ENCODE data around the gene KLRF2. TPM values are rescaled to one million over a fixed set of nuclear protein-coding genes. Genes with fewer than 3 reads are reported as not detected.

KLRF2 gene
- total RNA-seq, 2 experiments from 2014 or later = not detected

DNA sequence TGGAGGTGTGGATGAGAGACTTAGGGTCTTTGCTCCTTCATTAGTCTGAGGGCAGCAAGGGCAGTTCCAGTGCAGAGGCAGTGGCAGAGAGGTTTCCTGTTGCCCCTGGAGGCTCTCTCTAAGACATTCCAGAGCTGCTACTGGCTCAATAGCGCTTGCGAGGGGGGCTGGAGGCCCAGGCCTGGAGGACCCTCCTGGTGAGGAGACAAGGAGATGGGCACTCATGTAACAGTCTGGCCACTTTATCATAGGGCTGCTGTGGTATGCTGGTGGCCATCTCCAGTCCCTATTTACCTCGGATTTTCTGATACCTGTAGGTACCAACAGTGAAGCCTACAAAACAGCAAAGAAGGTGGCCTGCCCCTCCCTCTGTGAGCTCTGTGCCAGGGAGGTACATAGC is 38.2 kb downstream of the KLRF2 start:
- H3K27ac ChIP-seq (ENCODE audit: low read depth, low read length, poor library complexity, severe bottlenecking) = no peak overlapping the region
- no peak overlapping the region for H3K4me2 ChIP-seq (ENCODE audit: low read length)
- H3K36me3 ChIP-seq (ENCODE audit: insufficient read depth, low read length) = no peaks in the 10 kb centered on the region
- no peak overlapping the region for H2AFZ ChIP-seq (ENCODE audit: low read length)
- ChIA-PET POLR2A (interaction anchor here (0.7 to 1.5 kb wide), 2 partner anchors 89 to 159 kb away, joined by 3 to 5 read pairs; partner anchors contain the start of gene CD69), CTCF (ENCODE audit: unreplicated experiment) (no interaction called here)
- no peak overlapping the region for H3K4me3 ChIP-seq (ENCODE audit: low read depth, low read length, poor library complexity, severe bottlenecking)
- H3K4me1 ChIP-seq (ENCODE audit: insufficient read depth, low read length, poor library complexity, severe bottlenecking) = no peaks in the 10 kb centered on the region
- H4K20me1 ChIP-seq (ENCODE audit: insufficient read depth, low read length) = no peaks in the 10 kb centered on the region
- intact Hi-C loops (cut with micrococcal nuclease; ENCODE audit: unreplicated experiment) = no loop called here
- H3K9me3 ChIP-seq (ENCODE audit: low read length) = no peaks in the 10 kb centered on the region
- BruUV-seq (replicated peaks) = no TSS peak
- no peaks in the 10 kb centered on the region for H3K9me2 ChIP-seq (ENCODE audit: insufficient read depth, low read length)
- no peaks in the 10 kb centered on the region for H3K79me2 ChIP-seq (ENCODE audit: insufficient read depth, low read depth, low read length)
- no peak for TF ChIP-seq EZH2phosphoT487 (IDR thresholded peaks at IDR 0.05; ENCODE audit: borderline replicate concordance, low read depth, low read length)
- TF ChIP-seq, protein P1, sequence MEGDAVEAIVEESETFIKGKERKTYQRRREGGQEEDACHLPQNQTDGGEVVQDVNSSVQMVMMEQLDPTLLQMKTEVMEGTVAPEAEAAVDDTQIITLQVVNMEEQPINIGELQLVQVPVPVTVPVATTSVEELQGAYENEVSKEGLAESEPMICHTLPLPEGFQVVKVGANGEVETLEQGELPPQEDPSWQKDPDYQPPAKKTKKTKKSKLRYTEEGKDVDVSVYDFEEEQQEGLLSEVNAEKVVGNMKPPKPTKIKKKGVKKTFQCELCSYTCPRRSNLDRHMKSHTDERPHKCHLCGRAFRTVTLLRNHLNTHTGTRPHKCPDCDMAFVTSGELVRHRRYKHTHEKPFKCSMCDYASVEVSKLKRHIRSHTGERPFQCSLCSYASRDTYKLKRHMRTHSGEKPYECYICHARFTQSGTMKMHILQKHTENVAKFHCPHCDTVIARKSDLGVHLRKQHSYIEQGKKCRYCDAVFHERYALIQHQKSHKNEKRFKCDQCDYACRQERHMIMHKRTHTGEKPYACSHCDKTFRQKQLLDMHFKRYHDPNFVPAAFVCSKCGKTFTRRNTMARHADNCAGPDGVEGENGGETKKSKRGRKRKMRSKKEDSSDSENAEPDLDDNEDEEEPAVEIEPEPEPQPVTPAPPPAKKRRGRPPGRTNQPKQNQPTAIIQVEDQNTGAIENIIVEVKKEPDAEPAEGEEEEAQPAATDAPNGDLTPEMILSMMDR (conservative IDR thresholded peaks at IDR 0.05; ENCODE audit: low read length) = no peak
- no peak for DNase-seq (ENCODE audit: low spot score)

DNA sequence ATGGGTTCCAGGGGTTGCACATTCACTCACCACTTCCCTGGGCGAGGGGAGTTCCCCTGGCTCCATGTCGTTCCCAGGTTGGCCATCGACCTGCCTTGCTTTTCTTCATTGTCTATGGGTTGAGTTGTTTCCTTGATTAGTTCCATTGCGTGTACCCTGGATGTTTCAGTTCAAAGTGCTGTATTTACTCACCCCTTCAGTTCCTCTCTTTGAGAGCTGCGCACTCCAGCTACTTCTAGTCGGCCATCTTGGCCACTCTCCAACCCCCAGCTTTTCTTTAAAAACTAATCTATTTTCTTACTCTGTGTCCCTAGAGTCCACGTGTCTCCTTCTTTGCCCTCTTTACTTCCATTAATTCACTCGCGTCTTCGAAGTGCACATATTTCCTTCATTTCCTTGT is 39.2 kb downstream of the KLRF2 start:
- H3K4me3 ChIP-seq (ENCODE audit: low read depth, low read length, poor library complexity, severe bottlenecking) = no peak overlapping the region
- H3K9me2 ChIP-seq (ENCODE audit: insufficient read depth, low read length) = no peaks in the 10 kb centered on the region
- H2AFZ ChIP-seq (ENCODE audit: low read length) = no peak overlapping the region
- BruUV-seq (replicated peaks) = no TSS peak
- ChIA-PET POLR2A (interaction anchor here (1.5 kb wide), 1 partner anchor 90 kb away, joined by 5 read pairs; no protein-coding TSS in a partner anchor), CTCF (ENCODE audit: unreplicated experiment) (no interaction called here)
- H3K4me1 ChIP-seq (ENCODE audit: insufficient read depth, low read length, poor library complexity, severe bottlenecking) = no peaks in the 10 kb centered on the region
- TF ChIP-seq EZH2phosphoT487 (IDR thresholded peaks at IDR 0.05; ENCODE audit: borderline replicate concordance, low read depth, low read length) = no peak
- TF ChIP-seq, protein P1 (conservative IDR thresholded peaks at IDR 0.05; ENCODE audit: low read length) = no peak
- H3K4me2 ChIP-seq (ENCODE audit: low read length) = no peak overlapping the region
- H3K27ac ChIP-seq (ENCODE audit: low read depth, low read length, poor library complexity, severe bottlenecking) = no peak overlapping the region
- no peaks in the 10 kb centered on the region for H3K9me3 ChIP-seq (ENCODE audit: low read length)
- intact Hi-C loops (cut with micrococcal nuclease; ENCODE audit: unreplicated experiment) = loop anchor here (10.0 kb wide), 1 partner anchor 224 kb away; no protein-coding TSS in a partner anchor
- H3K36me3 ChIP-seq (ENCODE audit: insufficient read depth, low read length) = no peaks in the 10 kb centered on the region
- no peaks in the 10 kb centered on the region for H3K79me2 ChIP-seq (ENCODE audit: insufficient read depth, low read depth, low read length)
- no peak for DNase-seq (ENCODE audit: low spot score)
- H4K20me1 ChIP-seq (ENCODE audit: insufficient read depth, low read length) = no peaks in the 10 kb centered on the region

DNA sequence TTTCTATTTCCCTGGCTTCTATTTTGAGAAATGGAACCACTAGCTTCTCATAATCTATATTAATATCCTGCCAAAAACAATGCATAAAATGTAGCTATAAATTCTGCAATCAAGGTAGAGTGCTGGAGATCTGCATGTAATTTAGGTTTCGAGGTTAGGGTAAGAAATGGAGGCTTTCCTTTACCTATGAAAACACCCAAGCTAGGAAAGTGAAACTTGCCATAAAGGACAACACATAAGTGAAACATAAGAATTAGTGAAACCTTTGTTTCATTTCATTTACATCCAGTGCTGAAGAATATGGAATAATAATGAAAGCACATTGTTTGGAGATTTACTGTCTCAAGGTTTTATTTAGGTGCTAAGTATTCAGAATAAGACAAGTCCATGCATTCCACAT is 41.1 kb downstream of the KLRF2 start:
- intact Hi-C loops (cut with micrococcal nuclease; ENCODE audit: unreplicated experiment) = loop anchor here (10.0 kb wide), 1 partner anchor 222 kb away; no protein-coding TSS in a partner anchor
- BruUV-seq (replicated peaks) = no TSS peak
- Histone ChIP-seq H3K9me3 (ENCODE audit: low read length) (no peaks in the 10 kb centered on the region), H3K36me3 (ENCODE audit: insufficient read depth, low read length) (no peaks in the 10 kb centered on the region), H2AFZ (ENCODE audit: low read length) (peak overlapping the region; percentile 13; the same call in 1 of the 2 replicates), H3K9me2 (ENCODE audit: insufficient read depth, low read length) (no peaks in the 10 kb centered on the region), H3K4me1 (ENCODE audit: insufficient read depth, low read length, poor library complexity, severe bottlenecking) (no peaks in the 10 kb centered on the region), H3K4me2 (ENCODE audit: low read length) (no peak overlapping the region), H3K79me2 (ENCODE audit: insufficient read depth, low read depth, low read length) (no peaks in the 10 kb centered on the region), H4K20me1 (ENCODE audit: insufficient read depth, low read length) (no peaks in the 10 kb centered on the region), H3K27ac (ENCODE audit: low read depth, low read length, poor library complexity, severe bottlenecking) (no peak overlapping the region), H3K4me3 (ENCODE audit: low read depth, low read length, poor library complexity, severe bottlenecking) (no peak overlapping the region)
- TF ChIP-seq, protein P1 (conservative IDR thresholded peaks at IDR 0.05; ENCODE audit: low read length) = no peak
- TF ChIP-seq EZH2phosphoT487 (IDR thresholded peaks at IDR 0.05; ENCODE audit: borderline replicate concordance, low read depth, low read length) = no peak
- no peak for DNase-seq (ENCODE audit: low spot score)
- ChIA-PET CTCF (ENCODE audit: unreplicated experiment) (no interaction called here), POLR2A (interaction anchor here (0.7 kb wide), 1 partner anchor 106 kb away, joined by 3 read pairs; no protein-coding TSS in a partner anchor)

Measured in OCI-LY7 (cell line).